ENCODE measurements around the gene PDGFB. TPM values are rescaled to one million over a fixed set of nuclear protein-coding genes. Genes with fewer than 3 reads are reported as not detected.

The PDGFB gene
- total RNA-seq, 1 experiment from 2014 or later = 13.1 TPM

GRCh38 chr22:39212721-39213376 is 31.9 kb downstream of the PDGFB start:
- peak overlapping the region; percentile 20; the same call in 1 of the 2 replicates for H3K27ac ChIP-seq (ENCODE audit: low read depth, low read length)
- ChIA-PET POLR2A (interaction anchor here (0.7 kb wide), 2 partner anchors 103 to 1406 kb away, joined by 4 to 6 read pairs; no protein-coding TSS in a partner anchor), CTCF (no interaction called here), RAD21 (ENCODE audit: low non-redundant PET in 1 of 2, low total read pairs in 2 of 2, uncharacterized antibody in 2 of 2, unreplicated experiment in 2 of 2) (no interaction called here)
- H3K4me3 ChIP-seq (replicated peaks in 1 of 2; ENCODE audit: low read depth in 1 of 2, low read length in 2 of 2) = peak overlapping the region in 1 of 2 experiments; percentile 34; a peak in 2 of 4 replicates
- H3K36me3 ChIP-seq (ENCODE audit: control insufficient read depth in 1 of 2, insufficient read depth in 2 of 2, low read length in 2 of 2) = no peaks in the 10 kb centered on the region
- H3K27me3 ChIP-seq (ENCODE audit: insufficient read depth, low read length) = no peaks in the 10 kb centered on the region
- DNase-seq (ENCODE audit: low read depth, low spot score) = peak; percentile 56
- no peaks in the 10 kb centered on the region for H3K79me2 ChIP-seq (ENCODE audit: insufficient read depth, low read length)
- ATAC-seq = peak; percentile 72
- H3K4me1 ChIP-seq (ENCODE audit: control insufficient read depth in 1 of 2, insufficient read depth in 2 of 2, low read length in 2 of 2) = peaks cover 46 to 61% of the 10 kb centered on the region in 2 experiments
- peak overlapping the region; percentile 30 for H2AFZ ChIP-seq (ENCODE audit: low read depth, low read length, poor library complexity, severe bottlenecking)
- no peaks in the 10 kb centered on the region for H3K9me3 ChIP-seq (ENCODE audit: control insufficient read depth in 1 of 2, insufficient read depth in 1 of 2, low read depth in 1 of 2, low read length in 2 of 2)
- H3K4me2 ChIP-seq (ENCODE audit: low read length) = peak overlapping the region; percentile 79
- peak overlapping the region; percentile 52 for H3K9ac ChIP-seq (ENCODE audit: low read length)
- H3K9me2 ChIP-seq (ENCODE audit: insufficient read depth) = no peaks in the 10 kb centered on the region
- BruUV-seq (replicated peaks) = no TSS peak
- TF ChIP-seq SP1 (IDR thresholded peaks at IDR 0.05; ENCODE audit: low read depth) (0 out of 2 replicates have a peak, but pooled peaks have one; percentile 31), EGR1 (IDR thresholded peaks at IDR 0.05; ENCODE audit: low read depth) (no peak)
- TF ChIP-seq, protein P1, sequence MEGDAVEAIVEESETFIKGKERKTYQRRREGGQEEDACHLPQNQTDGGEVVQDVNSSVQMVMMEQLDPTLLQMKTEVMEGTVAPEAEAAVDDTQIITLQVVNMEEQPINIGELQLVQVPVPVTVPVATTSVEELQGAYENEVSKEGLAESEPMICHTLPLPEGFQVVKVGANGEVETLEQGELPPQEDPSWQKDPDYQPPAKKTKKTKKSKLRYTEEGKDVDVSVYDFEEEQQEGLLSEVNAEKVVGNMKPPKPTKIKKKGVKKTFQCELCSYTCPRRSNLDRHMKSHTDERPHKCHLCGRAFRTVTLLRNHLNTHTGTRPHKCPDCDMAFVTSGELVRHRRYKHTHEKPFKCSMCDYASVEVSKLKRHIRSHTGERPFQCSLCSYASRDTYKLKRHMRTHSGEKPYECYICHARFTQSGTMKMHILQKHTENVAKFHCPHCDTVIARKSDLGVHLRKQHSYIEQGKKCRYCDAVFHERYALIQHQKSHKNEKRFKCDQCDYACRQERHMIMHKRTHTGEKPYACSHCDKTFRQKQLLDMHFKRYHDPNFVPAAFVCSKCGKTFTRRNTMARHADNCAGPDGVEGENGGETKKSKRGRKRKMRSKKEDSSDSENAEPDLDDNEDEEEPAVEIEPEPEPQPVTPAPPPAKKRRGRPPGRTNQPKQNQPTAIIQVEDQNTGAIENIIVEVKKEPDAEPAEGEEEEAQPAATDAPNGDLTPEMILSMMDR (IDR thresholded peaks at IDR 0.05 in 2 of 3, conservative IDR thresholded peaks at IDR 0.05 in 1 of 3; ENCODE audit: borderline replicate concordance in 1 of 3, insufficient read depth in 1 of 3, low read depth in 2 of 3, low read length in 2 of 3) = peak in 2 of 3 experiments; percentile 22 to 27; a peak in 3 of 6 replicates
- TF ChIP-seq, protein P2, sequence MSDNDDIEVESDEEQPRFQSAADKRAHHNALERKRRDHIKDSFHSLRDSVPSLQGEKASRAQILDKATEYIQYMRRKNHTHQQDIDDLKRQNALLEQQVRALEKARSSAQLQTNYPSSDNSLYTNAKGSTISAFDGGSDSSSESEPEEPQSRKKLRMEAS (IDR thresholded peaks at IDR 0.05) = 0 out of 2 replicates have a peak, but pooled peaks have one; percentile 28
- intact Hi-C loops (cut with micrococcal nuclease) = no loop called here
- no peaks in the 10 kb centered on the region for H4K20me1 ChIP-seq (ENCODE audit: insufficient read depth)

- Histone ChIP-seq H3K9me3 (ENCODE audit: control insufficient read depth in 1 of 2, insufficient read depth in 1 of 2, low read depth in 1 of 2, low read length in 2 of 2) (no peaks in the 10 kb centered on the region), H4K20me1 (ENCODE audit: insufficient read depth) (no peaks in the 10 kb centered on the region), H3K4me2 (ENCODE audit: low read length) (no peak overlapping the region), H3K4me3 (replicated peaks in 1 of 2; ENCODE audit: low read depth in 1 of 2, low read length in 2 of 2) (no peak overlapping the region), H3K27ac (ENCODE audit: low read depth, low read length) (no peak overlapping the region), H3K27me3 (ENCODE audit: insufficient read depth, low read length) (no peaks in the 10 kb centered on the region), H3K9ac (ENCODE audit: low read length) (no peak overlapping the region), H3K79me2 (ENCODE audit: insufficient read depth, low read length) (no peaks in the 10 kb centered on the region), H3K4me1 (ENCODE audit: control insufficient read depth in 1 of 2, insufficient read depth in 2 of 2, low read length in 2 of 2) (peaks cover 53 to 74% of the 10 kb centered on the region in 2 experiments), H3K9me2 (ENCODE audit: insufficient read depth) (no peaks in the 10 kb centered on the region), H2AFZ (ENCODE audit: low read depth, low read length, poor library complexity, severe bottlenecking) (no peak overlapping the region), H3K36me3 (ENCODE audit: control insufficient read depth in 1 of 2, insufficient read depth in 2 of 2, low read length in 2 of 2) (no peaks in the 10 kb centered on the region)
- CTCF ChIA-PET = no interaction called here
- intact Hi-C loops (cut with micrococcal nuclease) = loop anchor here (5.0 kb wide), 1 partner anchor 37 kb away; no protein-coding TSS in a partner anchor
- ATAC-seq (no peak), DNase-seq (ENCODE audit: low read depth, low spot score) (no peak)
- POLR2A ChIA-PET = no interaction called here
- BruUV-seq (replicated peaks) = no TSS peak
- RAD21 ChIA-PET (ENCODE audit: low non-redundant PET in 1 of 2, low total read pairs in 2 of 2, uncharacterized antibody in 2 of 2, unreplicated experiment in 2 of 2) = no interaction called here
- TF ChIP-seq EZH2 (IDR thresholded peaks at IDR 0.05) (no peak), FOSL1 (IDR thresholded peaks at IDR 0.05; ENCODE audit: low read depth) (no peak), CEBPB (IDR thresholded peaks at IDR 0.05; ENCODE audit: low read depth) (no peak), ZFX (IDR thresholded peaks at IDR 0.05) (no peak), SP1 (IDR thresholded peaks at IDR 0.05; ENCODE audit: low read depth) (no peak), REST (IDR thresholded peaks at IDR 0.05; ENCODE audit: low read depth) (no peak), CBX3 (IDR thresholded peaks at IDR 0.05; ENCODE audit: low read depth) (no peak), POLR2A (IDR thresholded peaks at IDR 0.05; ENCODE audit: borderline replicate concordance, extremely low read depth, insufficient read depth, insufficient read length) (no peak), YY1 (IDR thresholded peaks at IDR 0.05; ENCODE audit: extremely low read depth, insufficient replicate concordance, low read depth, low read length) (no peak), ZNF274 (IDR thresholded peaks at IDR 0.05; ENCODE audit: low read depth, low read length) (no peak)
- TF ChIP-seq, protein P3, sequence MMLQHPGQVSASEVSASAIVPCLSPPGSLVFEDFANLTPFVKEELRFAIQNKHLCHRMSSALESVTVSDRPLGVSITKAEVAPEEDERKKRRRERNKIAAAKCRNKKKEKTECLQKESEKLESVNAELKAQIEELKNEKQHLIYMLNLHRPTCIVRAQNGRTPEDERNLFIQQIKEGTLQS (IDR thresholded peaks at IDR 0.05) = no peak
Measured at GRCh38 chr22:39209756-39210155, 35.0 kb downstream of the PDGFB start.

All from HCT116 (cell line).